Ascending aorta (tissue), 2 donors: ENCODE results near the gene MRPS6. TPM values are rescaled to one million over a fixed set of nuclear protein-coding genes. Genes with fewer than 3 reads are reported as not detected.

Experiments used
- DNase-seq, 2 donors: peaks; one replicate each; pipeline ENCODE4 v3.0.0-alpha.2; 2019; ENCODE audit warnings: low spot score in 2 of 2
- H3K27ac ChIP-seq, 2 donors: fragments of 200-600 bp; sonication (generic); one replicate each; pipeline ENCODE4 v1.5.1; 2016 to 2017; ENCODE audit warnings: mild to moderate bottlenecking in 1 of 2
- H3K27me3 ChIP-seq: fragments of 200-600 bp; sonication (generic); one replicate; pipeline ENCODE4 v1.5.1; 2017
- H3K36me3 ChIP-seq, 2 donors: fragments of 200-600 bp; sonication (generic); one replicate each; pipeline ENCODE4 v1.5.1; 2016
- H3K4me1 ChIP-seq, 2 donors: fragments of 200-600 bp; sonication (generic); one replicate each; pipeline ENCODE4 v1.5.1; 2016 to 2017; ENCODE audit warnings: mild to moderate bottlenecking in 1 of 2
- H3K4me3 ChIP-seq, 2 donors: fragments of 200-600 bp; sonication (generic); one replicate each; pipeline ENCODE4 v1.5.1; 2016 to 2017; ENCODE audit warnings: mild to moderate bottlenecking in 1 of 2
- H3K9me3 ChIP-seq, 2 donors: fragments of 200-600 bp; sonication (generic); one replicate each; pipeline ENCODE4 v1.5.1; 2016
- CTCF ChIP-seq, 3 experiments: fragments of 200-600 bp in 2 of 3; fragments of 450-650 bp in 1 of 3; sonication (generic) in 2 of 3; IDR thresholded peaks; one replicate each; pipeline ENCODE4 v1.5.1; 2016 to 2019; ENCODE audit warnings: antibody characterized with exemption in 3 of 3, mild to moderate bottlenecking in 1 of 3, moderate library complexity in 1 of 3
- intact Hi-C: fragments of 100-400 bp; cut with DNase I; formaldehyde crosslinking; loops from one replicate; pipeline ENCODE4 v1.15.1; 2023
- total RNA-seq: library from RNA; depleted of rRNA; stranded (reverse); fragments of >200 nt; gene quantifications from one replicate; pipeline ENCODE4 v1.1.0, GENCODE V29; 2016

MRPS6 gene
- total RNA-seq, 1 donor from 2014 or later, result 17.8 TPM

- intact Hi-C loops, result no loop called here
- Histone ChIP-seq H3K36me3 (no peaks in the 10 kb centered on the region), H3K27me3 (no peaks in the 10 kb centered on the region), H3K27ac (no peak overlapping the region), H3K4me1 (peaks cover 8 to 10% of the 10 kb centered on the region in 2 donors), H3K9me3 (no peaks in the 10 kb centered on the region), H3K4me3 (no peak overlapping the region)
- no peak for TF ChIP-seq CTCF (IDR thresholded peaks at IDR 0.05)
- no peak for DNase-seq
These were observed 32.7 kb downstream of the MRPS6 start for GRCh38 chr21:34105947-34106541.

GRCh38 chr21:34107606-34108005, 34.2 kb downstream of the MRPS6 start:
- no peak for TF ChIP-seq CTCF (IDR thresholded peaks at IDR 0.05)
- Histone ChIP-seq H3K36me3 (no peaks in the 10 kb centered on the region), H3K9me3 (no peaks in the 10 kb centered on the region), H3K4me3 (no peak overlapping the region), H3K27ac (no peak overlapping the region), H3K4me1 (peaks cover under 1 to 4% of the 10 kb centered on the region in 2 donors), H3K27me3 (no peaks in the 10 kb centered on the region)
- DNase-seq, result no peak
- intact Hi-C loops, result no loop called here

GRCh38 chr21:34109075-34109474, 35.7 kb downstream of the MRPS6 start:
- H3K9me3 ChIP-seq, result no peaks in the 10 kb centered on the region
- intact Hi-C loops, result no loop called here
- DNase-seq, result no peak
- H3K4me3 ChIP-seq, result no peak overlapping the region
- no peaks in the 10 kb centered on the region for H3K27me3 ChIP-seq
- H3K27ac ChIP-seq, result peak overlapping the region; percentile 21 to 38
- H3K36me3 ChIP-seq, result no peaks in the 10 kb centered on the region
- H3K4me1 ChIP-seq, result peaks cover 0 to 4% of the 10 kb centered on the region in 2 donors
- no peak for TF ChIP-seq CTCF (IDR thresholded peaks at IDR 0.05)

- Histone ChIP-seq H3K9me3 (no peaks in the 10 kb centered on the region), H3K4me3 (no peak overlapping the region), H3K4me1 (peaks cover 3 to 4% of the 10 kb centered on the region in 2 donors), H3K27me3 (no peaks in the 10 kb centered on the region), H3K27ac (no peak overlapping the region), H3K36me3 (no peaks in the 10 kb centered on the region)
- TF ChIP-seq CTCF (IDR thresholded peaks at IDR 0.05), result no peak
- intact Hi-C loops, result no loop called here
- no peak for DNase-seq
These were observed 37.3 kb downstream of the MRPS6 start for GRCh38 chr21:34110594-34111202.

- Histone ChIP-seq H3K9me3 (no peaks in the 10 kb centered on the region), H3K27me3 (no peaks in the 10 kb centered on the region), H3K36me3 (no peaks in the 10 kb centered on the region), H3K4me3 (no peak overlapping the region), H3K27ac (peak overlapping the region in 1 of 2 donors; percentile 8), H3K4me1 (peaks cover 3 to 4% of the 10 kb centered on the region in 2 donors)
- intact Hi-C loops, result no loop called here
- TF ChIP-seq CTCF (IDR thresholded peaks at IDR 0.05), result no peak
- DNase-seq, result no peak
These were observed 39.1 kb downstream of the MRPS6 start for GRCh38 chr21:34112316-34113033.
